HG03108 (cell line): ENCODE data around the gene CTDP1.

Source experiments
- ATAC-seq: cut with Tn5 transposase; IDR thresholded peaks from one replicate; pipeline ENCODE4 v1.9.1; 2021; ENCODE audit warnings: moderate library complexity; ENCODE audit not compliant: unreplicated experiment

CTDP1 gene

DNA sequence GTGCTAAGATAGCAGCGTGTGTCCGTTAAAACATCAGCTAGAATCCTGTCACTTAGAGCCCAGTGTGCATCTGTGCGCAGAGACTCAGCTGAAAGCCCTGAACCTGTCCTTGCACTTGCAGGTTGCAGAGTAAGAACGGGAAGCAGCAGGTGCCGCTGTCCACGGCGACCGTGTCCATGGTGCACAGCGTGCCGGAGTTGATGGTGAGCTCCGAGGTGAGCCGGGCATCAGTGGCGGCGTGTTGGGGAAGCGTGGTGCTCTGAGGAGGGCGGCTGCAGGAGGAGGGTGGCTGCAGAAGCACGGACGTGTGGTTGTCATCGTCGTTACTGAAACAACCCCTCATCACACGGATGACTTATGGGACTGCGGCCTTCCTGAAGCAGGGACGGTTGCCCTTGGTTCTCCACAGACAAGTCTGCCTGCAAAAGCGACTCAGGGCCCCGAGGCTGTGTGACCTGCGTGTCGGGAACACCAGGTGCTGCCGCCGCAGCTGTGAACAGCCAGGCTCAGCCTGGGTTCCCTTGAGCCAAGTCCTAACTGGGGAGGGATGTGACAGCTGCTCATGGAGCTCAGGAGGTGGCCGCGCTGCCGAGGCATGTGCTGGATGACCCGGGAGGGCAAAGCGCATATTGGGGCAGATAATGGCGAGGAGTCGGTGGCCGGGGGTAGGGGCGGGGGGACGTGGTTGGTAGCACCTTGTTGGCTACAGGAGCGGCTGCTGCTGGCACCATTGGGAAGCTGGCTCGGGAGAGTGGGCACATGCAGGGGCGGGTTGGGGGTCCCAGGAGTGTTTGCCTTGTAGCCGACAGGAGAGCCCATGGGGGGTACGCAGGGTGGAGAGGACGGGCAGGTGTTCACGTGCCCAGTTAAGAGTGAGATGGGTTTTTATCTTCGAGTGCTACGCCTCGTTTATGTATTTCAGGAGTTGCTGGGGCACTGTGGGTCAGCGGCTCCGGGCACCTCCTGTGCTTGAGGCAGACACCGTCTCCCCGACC, 16.6 kb downstream of the CTDP1 start:
- no peak for ATAC-seq

DNA sequence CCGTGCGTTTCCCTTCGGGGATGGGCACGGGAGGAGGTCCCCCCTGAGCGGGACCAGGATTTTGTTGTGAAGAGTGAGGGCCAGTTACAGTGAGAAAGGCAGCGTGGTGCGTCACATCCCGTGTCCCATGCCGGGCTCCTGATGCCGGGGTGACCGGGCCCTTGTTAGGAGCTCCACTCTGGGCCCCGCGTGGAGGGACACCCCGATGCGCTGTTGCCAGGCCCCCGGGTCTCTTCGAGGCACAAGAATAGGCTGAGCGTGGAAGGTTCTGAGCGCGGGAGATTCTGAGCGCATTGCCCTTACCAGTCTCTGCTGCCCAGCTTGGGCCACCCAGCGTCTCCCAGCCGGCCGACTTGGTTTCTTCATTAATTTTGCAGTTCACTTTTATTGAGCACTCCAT, 17.6 kb downstream of the CTDP1 start:
- ATAC-seq, result no peak

DNA sequence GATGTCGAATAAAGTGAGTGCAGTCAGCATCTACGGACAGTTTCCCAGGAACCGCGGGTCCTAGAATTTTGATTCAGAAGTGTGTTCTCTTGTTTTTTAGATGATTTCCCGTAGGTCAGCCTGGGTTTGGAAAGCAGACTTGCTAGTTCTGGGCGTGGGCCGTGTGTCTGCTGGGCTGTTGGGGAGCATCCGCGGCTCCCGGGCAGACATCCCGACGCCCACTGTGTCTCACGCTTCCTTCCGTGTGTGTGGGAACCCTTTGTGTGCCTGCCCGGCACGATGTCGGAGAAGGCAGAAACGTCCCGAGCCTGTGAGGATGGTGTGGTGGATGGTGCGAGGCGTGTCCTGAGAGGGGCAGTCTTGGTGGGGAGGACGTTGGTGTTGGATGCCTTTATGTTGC, 18.4 kb downstream of the CTDP1 start:
- no peak for ATAC-seq

DNA sequence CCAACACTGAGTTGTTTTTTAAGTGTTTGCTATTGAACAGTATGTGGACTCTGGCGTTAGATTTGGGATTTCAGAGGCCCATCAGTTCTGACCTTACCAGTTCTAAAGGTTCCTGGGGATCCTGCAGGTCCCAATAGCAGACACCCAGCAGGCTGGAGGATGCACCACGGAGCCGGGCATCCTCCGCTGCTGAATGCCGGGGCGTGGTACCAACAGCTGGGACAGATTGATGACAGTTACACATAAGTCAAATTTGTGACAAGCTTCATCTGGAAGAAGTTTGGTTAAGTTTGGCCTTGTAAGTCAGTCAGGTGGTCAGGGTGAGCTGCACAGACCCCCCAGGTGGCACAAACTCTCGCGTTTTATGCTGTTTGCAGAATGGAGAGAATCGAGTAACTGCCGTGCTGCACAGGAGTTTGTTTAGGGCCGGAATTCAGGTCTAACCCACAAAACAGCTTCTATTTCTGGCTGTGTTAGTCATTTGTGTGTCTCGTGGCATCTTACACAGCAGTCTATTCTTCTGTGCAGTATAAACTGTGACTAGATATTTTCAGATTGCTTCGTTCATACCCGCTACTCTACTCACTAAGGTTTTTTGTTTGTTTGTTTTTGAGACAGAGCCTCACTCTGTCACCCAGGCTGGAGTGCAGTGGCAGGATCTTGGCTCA, 19.2 kb downstream of the CTDP1 start:
- ATAC-seq, result no peak

DNA sequence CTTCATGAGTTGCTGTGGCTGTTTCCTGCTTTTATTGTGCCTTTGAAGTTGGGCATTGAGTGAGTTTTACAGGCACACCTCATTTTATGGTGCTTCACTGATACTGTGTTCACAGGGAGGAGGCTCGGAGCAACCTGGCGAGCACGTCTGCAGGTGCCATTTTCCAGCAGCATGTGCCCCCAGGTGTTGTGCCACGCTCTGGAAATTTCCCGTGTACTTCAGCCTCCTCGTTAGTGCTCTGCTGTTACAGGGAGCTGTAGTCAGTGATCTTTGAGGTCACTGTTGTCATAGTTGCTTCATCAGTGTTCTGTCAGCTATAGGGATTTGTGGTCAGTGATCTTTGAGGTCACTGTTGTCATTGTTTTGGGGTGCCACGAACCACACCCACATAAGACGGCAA, 20.1 kb downstream of the CTDP1 start:
- ATAC-seq, result no peak

DNA sequence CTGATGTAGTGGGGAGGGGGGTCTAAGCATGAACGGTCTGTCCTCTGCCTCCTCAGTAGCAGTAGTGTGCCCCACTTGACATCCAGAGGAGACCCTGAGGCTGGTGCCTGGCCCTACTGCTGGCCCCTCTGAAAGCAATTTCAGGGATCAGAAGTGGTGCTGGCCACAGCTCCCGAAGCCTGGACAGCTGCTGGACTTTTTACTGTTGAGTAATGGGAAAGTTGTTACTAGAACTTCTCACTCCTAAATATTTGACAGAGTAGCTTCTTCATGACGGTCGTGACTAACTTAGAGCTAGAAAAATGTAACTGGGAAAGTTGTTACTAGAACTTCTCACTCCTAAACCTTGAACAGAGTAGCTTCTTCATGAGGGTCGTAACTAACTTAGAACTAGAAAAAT, 23.3 kb downstream of the CTDP1 start:
- no peak for ATAC-seq

DNA sequence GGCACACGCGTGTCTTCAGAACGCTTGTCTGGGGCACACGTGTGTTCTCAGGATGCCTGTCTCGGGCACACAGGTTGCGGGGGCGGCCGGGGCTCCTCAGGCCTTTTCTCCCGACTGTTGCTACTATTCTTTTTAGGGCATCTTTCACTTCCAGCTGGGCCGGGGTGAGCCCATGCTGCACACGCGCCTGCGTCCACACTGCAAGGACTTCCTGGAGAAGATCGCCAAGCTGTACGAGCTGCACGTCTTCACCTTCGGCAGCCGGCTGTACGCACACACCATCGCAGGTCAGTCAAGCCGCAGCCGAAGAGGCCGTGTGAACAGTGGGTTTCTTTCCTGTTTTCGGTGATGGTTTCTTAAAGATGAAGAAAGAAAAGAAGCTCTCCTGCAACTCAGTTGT, 25.0 kb downstream of the CTDP1 start:
- no peak for ATAC-seq

DNA sequence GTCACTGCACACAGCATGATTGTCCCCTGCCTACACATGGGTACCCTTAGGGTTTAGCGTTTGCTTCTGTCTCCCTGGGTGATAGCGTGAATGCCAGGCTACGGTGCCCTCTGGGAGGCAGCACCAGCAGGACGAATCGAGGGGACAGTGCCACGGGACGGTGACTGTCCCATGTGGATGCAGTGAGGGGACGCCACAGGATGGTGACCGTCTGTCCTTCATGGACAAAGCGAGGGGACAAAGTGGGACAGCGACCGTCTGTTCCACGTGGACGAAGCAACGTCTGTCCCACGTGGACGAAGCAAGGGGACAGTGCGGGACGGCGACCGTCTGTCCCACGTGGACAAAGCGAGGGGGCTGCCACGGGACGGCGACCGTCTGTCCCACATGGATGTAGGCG, 25.7 kb downstream of the CTDP1 start:
- no peak for ATAC-seq

DNA sequence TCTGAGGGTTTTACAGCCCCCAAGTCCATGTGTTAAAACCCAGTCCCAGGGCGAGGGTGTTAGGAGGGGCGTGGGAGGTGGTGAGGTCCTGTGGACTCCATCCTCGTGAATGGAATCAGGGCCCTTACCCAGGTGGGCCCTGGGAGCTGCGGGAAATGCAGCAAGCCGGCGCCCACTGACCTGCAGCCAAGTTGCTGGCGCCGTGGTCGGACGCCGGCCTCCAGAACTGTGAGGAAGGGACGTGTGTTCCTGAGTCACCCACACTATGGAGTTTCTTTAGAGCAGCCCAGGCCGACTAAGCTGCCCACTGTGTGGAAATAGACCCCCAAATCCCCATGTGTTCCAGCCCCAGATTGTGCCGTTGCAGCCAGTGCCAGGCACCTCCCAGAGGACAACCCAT, 26.4 kb downstream of the CTDP1 start:
- ATAC-seq, result no peak

DNA sequence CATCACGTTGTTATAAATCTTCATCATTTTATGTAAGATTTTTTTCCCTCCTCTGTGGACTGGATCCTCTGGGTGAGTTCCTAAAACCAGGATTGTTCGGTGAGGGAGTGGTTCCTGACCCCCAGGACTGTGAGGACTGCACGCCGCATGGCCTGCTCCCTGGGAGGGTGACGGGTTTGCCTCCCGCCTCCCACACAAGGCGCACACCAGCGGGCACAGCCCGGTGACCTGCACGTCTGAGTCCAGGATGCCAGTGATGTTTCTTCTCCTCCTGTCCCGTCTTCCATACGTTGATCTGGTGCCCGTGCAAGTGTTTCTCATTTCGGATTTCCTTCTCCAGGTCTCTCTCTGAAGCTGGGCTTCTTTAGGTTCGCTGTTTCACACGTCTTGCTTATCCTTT, 27.1 kb downstream of the CTDP1 start:
- ATAC-seq, result no peak

DNA sequence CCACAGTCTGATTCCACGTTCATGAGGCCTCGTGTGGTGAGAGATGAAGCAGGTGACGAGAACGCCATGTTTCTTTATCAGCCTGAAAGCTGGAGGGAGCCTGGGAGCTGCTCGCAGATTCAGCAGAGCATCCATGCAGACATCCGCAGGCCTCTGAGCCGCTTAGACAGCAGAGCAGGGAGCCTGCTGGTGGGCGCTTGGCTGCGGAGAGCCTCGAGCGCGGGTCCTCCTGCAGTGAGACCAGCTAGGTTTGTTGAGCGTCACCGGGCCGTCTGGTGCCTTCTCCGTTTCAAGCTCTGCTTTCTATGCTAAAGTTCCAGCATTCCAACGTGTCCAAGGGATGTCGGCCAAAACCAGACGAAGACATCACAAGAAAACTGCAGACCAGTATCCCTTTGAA, 27.6 kb downstream of the CTDP1 start:
- no peak for ATAC-seq

DNA sequence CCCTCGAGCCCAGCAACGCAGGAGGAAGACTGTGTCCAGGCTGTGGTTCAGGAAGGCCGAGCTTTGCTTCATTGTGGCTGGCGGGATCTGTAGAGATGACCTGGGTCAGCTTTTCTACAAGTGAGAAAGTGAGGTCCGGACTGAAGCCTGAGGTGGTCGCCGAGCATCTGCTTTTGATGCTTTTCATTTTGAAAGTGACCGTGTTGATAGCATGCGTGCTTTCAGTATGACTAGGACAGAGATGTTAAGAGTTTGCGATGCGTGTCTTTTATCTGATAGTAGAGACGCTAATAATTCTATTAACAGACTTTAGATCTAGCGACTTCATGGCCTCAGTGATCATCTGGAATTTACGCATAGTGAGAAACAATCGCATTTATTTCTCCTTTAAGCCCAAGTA, 28.1 kb downstream of the CTDP1 start:
- no peak for ATAC-seq

DNA sequence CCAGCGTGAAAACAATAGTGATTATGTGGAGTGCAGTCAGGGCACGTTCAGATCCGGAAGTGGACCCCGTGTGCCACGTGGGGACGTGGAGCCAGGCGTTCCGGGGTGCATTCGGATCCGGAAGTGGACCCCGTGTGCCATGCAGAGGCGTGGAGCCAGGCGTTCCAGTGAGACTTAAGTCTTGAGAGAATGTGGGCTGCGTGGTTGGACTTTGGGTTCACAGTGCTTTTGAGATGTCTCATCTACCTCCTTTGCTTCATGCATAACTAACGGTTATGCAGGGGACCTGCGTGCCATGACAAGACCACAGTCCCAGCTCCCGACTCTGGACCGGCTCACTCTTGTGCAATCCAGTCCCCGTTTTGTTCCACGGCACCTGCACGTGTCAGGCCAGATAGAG, 28.8 kb downstream of the CTDP1 start:
- no peak for ATAC-seq

DNA sequence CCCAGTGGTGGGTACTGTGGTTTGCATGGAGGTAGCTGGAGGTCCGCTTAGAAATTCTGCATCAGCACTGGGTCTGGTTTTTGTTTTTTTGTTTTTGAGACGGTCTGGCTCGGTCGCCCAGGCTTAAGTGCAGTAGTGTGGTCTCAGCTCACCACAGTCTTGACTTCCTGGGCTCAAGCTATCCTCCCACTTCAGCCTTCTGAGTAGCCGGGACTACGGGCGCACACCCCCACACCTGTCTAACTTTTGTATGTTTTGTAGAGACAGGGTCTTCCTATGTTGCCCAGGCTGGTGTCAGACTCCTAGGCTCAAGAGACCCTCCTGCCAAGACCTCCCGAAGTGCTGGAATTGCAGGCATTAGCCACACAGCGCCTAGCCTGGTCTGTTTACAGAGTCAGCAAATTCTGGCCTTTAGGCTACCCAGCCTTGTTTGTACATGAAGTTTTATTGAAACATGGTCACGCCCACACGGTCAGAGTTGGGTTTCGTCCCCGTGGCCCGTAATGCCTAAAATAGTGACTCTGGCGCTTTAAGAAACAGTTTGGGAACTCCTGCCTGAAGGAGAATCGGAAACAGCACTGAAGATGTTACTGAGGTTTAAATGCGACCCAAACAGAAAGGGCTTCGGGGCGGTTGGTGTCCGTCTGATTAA, 32.7 kb downstream of the CTDP1 start:
- ATAC-seq, result no peak

DNA sequence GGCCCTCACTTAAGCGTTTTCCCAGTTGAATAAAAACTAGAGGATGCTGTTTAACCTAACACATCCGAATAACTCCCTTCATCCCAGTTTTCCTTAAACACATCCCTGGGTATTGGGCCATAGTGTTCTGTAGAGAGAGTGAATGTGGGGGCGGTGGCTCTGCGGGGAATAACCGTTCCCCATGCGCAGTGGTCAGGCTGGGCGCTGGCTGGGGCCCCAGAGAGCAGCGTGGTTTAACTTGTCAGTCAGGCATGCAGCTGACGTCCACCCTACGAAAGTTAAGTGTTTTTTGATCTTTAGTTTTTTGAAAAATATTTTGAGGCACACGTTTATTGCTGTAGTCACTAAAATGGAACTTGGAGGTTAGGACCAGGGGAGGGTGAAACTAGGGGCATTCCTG, 33.7 kb downstream of the CTDP1 start:
- no peak for ATAC-seq

DNA sequence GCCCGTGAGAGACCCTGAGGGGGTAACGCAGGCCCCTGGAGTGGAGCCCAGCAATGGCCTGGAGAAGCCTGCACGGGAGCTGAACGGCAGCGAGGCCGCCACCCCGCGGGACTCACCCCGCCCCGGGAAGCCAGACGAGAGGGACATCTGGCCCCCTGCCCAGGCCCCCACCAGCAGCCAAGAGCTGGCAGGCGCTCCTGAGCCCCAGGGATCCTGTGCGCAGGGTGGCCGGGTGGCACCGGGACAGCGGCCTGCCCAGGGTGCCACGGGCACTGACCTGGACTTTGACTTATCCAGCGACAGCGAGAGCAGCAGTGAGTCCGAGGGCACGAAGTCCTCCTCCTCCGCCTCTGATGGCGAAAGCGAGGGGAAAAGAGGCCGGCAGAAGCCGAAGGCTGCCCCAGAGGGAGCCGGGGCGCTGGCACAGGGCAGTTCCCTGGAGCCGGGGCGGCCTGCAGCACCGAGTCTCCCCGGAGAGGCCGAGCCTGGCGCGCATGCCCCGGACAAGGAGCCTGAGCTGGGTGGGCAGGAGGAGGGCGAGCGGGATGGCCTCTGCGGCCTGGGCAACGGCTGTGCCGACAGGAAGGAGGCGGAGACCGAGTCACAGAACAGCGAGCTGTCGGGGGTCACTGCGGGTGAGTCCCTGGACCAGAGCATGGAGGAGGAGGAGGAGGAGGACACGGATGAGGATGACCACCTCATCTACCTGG, 35.1 kb downstream of the CTDP1 start:
- no peak for ATAC-seq

DNA sequence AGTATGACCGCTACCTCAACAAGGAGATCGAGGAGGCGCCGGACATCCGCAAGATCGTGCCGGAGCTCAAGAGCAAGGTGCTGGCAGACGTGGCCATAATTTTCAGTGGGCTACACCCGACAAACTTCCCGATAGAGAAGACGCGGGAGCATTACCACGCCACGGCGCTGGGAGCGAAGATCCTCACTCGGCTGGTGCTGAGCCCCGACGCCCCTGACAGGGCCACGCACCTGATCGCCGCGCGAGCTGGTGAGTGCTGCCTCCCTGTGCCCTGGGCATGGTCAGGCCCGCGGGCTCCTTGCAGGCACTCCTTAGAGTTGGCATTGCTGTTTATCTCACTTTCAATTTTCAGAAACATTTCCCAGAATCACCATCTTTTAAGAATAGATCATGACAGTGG, 35.7 kb downstream of the CTDP1 start:
- ATAC-seq, result no peak

DNA sequence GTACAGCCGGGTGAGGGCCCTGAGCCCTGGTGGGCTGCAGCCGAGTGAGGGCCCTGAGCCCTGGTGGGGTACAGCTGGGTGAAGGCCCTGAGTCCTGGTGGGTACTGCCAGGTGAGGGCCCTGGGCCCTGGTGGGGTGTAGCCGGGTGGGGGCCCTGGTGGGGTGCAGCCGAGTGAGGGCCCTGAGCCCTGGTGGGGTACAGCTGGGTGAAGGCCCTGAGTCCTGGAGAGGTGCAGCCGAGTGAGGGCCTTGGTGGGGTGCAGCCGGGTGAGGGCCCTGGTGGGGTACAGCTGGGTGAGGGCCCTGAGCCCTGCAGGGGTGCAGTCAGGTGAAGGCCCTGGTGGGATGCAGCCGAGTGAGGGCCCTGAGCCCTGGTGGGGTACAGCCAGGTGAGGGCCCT, 37.5 kb downstream of the CTDP1 start:
- no peak for ATAC-seq

DNA sequence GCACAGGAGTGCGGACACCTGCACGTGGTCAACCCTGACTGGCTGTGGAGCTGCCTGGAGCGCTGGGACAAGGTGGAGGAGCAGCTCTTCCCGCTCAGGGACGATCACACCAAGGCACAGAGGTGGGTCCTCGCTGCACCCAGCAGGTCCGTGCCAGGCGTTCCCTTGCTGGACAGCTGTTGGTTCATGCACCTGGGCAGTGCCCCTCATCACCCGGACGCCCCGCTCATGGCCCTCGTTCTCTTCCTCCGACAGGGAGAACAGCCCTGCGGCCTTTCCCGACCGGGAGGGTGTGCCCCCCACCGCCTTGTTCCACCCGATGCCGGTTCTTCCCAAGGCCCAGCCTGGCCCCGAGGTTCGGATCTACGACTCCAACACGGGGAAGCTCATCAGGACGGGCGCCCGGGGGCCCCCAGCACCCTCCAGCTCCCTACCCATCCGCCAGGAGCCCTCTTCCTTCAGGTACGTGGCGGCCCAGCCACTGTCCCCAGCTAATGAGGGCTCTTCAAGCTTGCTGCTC, 38.0 kb downstream of the CTDP1 start:
- no peak for ATAC-seq

DNA sequence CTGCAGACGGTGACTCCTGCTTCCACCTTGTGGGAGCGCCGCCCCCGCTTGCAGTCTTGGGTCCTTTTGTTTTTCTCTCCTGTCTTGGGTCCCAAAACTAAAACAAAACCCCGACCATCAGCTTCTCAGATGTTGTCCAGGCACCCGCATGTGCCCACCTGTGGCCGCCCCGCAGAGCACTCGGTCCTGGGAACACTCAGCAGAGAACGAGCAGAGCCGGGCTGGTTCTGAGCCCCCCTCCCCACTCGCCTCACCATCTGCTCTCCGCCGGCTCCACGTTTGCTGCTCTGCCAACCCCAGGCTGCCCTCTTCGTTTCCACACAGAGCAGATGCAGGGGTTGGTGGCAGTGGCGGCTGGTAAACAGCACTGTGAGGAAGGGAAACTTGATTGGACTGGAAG, 38.5 kb downstream of the CTDP1 start:
- no peak for ATAC-seq

DNA sequence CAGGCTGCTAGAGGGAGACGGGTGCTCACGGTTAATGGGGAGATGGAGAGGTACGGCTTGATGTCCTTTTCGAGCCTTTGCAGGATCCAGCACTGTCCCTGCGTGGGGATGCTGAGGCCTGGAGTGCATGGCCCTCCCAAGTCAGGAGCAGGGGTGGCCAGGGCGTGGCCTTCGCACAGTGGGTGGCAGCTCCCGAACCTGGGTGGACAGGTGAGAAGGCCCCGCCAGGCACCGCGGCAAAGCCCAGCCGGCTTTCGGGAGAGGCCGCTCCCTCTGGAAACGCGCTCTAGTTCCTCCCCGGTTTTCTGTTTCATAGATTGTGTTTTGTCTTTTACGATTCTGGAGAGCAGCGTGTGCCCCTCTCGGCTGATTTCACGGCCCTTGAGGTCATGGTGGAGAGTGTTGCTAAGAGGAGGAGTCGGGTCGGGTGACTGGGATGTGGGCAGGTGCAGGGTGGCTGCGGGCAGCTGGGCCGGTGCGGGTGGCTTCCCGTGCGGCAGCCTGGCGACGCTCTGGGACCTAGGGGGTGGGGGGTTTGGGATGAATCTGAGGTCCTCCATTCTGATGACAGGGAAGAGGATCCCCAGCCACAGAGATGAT, 39.4 kb downstream of the CTDP1 start:
- ATAC-seq, result no peak
